ENCODE measurements around the gene AMFR. TPM values are rescaled to one million over a fixed set of nuclear protein-coding genes. Genes with fewer than 3 reads are reported as not detected.

The AMFR gene
- total RNA-seq, 1 experiment from 2014 or later, result 66.3 TPM

DNA sequence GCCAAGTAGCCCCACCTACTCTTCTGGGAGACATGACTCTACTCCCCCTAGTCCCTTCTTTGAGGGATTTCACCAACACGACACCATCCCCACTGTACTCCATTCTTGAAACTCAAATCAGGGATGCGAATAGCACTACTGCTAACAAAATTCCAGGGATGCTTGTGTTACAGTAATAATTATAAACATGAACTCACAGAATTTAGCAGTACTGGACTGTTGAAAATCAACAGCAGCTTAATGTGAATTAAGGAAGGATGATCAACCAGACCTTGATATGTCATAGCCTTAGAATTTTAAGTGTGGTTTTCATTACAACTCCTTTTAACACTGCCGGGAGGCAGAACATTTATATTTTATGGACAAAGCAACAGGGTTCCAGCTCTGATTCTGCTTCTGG is 37.9 kb downstream of the AMFR start (continued):
- TF ChIP-seq, protein P1, sequence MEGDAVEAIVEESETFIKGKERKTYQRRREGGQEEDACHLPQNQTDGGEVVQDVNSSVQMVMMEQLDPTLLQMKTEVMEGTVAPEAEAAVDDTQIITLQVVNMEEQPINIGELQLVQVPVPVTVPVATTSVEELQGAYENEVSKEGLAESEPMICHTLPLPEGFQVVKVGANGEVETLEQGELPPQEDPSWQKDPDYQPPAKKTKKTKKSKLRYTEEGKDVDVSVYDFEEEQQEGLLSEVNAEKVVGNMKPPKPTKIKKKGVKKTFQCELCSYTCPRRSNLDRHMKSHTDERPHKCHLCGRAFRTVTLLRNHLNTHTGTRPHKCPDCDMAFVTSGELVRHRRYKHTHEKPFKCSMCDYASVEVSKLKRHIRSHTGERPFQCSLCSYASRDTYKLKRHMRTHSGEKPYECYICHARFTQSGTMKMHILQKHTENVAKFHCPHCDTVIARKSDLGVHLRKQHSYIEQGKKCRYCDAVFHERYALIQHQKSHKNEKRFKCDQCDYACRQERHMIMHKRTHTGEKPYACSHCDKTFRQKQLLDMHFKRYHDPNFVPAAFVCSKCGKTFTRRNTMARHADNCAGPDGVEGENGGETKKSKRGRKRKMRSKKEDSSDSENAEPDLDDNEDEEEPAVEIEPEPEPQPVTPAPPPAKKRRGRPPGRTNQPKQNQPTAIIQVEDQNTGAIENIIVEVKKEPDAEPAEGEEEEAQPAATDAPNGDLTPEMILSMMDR (IDR thresholded peaks at IDR 0.05 in 2 of 3, conservative IDR thresholded peaks at IDR 0.05 in 1 of 3; ENCODE audit: borderline replicate concordance in 1 of 3, insufficient read depth in 1 of 3, low read depth in 2 of 3, low read length in 2 of 3), result no peak
- no peak for TF ChIP-seq POLR2AphosphoS5 (IDR thresholded peaks at IDR 0.05; ENCODE audit: low read depth, low read length)

DNA sequence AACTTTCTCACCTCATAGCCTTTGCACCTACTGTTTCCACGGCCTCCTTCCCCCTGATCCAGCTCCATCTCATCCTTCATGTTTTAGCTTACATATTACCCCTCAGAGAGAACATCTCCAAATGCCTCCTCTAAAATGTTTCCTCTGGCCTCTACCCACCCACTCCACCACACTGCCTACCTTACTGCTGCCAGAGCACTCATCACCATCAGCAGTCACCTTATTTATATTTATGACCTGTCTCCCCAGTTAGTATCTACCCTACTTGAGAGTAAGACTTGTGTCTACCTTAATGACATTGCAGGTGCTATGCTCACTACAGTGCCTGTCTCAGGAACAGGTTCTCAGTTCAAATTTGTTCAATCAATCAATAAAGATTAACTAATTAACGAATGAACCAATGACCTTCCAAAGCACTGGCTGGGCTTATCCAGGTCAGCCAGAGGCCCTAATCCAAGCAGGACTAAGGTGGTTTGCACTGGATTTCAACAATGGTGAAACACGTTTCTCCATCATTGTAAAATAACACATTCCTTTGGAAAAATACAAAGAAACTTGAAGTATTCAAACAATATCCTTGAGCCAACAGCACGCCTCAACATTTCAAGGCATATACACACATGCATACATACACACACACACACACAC is 41.1 kb downstream of the AMFR start:
- Histone ChIP-seq H3K9me2 (ENCODE audit: insufficient read depth) (no peaks in the 10 kb centered on the region), H3K79me2 (ENCODE audit: insufficient read depth, low read length) (no peaks in the 10 kb centered on the region), H4K20me1 (ENCODE audit: insufficient read depth) (no peaks in the 10 kb centered on the region), H2AFZ (ENCODE audit: low read depth, low read length, poor library complexity, severe bottlenecking) (no peak overlapping the region), H3K4me3 (replicated peaks in 1 of 2; ENCODE audit: low read depth in 1 of 2, low read length in 2 of 2) (no peak overlapping the region), H3K27ac (ENCODE audit: low read depth, low read length) (no peak overlapping the region), H3K9ac (ENCODE audit: low read length) (no peak overlapping the region), H3K4me1 (ENCODE audit: control insufficient read depth in 1 of 2, insufficient read depth in 2 of 2, low read length in 2 of 2) (peaks cover 2 to 8% of the 10 kb centered on the region in 2 experiments; a peak in 1 of 4 replicates), H3K27me3 (ENCODE audit: insufficient read depth, low read length) (no peaks in the 10 kb centered on the region), H3K4me2 (ENCODE audit: low read length) (no peak overlapping the region), H3K36me3 (ENCODE audit: control insufficient read depth in 1 of 2, insufficient read depth in 2 of 2, low read length in 2 of 2) (peaks cover 16 to 55% of the 10 kb centered on the region in 2 experiments), H3K9me3 (ENCODE audit: control insufficient read depth in 1 of 2, insufficient read depth in 1 of 2, low read depth in 1 of 2, low read length in 2 of 2) (peaks cover 4 to 8% of the 10 kb centered on the region in 2 experiments; a peak in 1 of 4 replicates)
- ChIA-PET RAD21 (ENCODE audit: low non-redundant PET in 1 of 2, low total read pairs in 2 of 2, uncharacterized antibody in 2 of 2, unreplicated experiment in 2 of 2) (interaction anchor here in 1 of 2 experiments (0.7 kb wide), 1 partner anchor 1129 kb away, joined by 3 read pairs; no protein-coding TSS in a partner anchor), POLR2A (no interaction called here), CTCF (no interaction called here)
- ATAC-seq, result no peak
- DNase-seq (ENCODE audit: low read depth, low spot score), result no peak
- intact Hi-C loops (cut with micrococcal nuclease), result no loop called here
- BruUV-seq (replicated peaks), result no TSS peak
- no peak for TF ChIP-seq SRF (IDR thresholded peaks at IDR 0.05; ENCODE audit: low read depth)
- TF ChIP-seq, protein P2, sequence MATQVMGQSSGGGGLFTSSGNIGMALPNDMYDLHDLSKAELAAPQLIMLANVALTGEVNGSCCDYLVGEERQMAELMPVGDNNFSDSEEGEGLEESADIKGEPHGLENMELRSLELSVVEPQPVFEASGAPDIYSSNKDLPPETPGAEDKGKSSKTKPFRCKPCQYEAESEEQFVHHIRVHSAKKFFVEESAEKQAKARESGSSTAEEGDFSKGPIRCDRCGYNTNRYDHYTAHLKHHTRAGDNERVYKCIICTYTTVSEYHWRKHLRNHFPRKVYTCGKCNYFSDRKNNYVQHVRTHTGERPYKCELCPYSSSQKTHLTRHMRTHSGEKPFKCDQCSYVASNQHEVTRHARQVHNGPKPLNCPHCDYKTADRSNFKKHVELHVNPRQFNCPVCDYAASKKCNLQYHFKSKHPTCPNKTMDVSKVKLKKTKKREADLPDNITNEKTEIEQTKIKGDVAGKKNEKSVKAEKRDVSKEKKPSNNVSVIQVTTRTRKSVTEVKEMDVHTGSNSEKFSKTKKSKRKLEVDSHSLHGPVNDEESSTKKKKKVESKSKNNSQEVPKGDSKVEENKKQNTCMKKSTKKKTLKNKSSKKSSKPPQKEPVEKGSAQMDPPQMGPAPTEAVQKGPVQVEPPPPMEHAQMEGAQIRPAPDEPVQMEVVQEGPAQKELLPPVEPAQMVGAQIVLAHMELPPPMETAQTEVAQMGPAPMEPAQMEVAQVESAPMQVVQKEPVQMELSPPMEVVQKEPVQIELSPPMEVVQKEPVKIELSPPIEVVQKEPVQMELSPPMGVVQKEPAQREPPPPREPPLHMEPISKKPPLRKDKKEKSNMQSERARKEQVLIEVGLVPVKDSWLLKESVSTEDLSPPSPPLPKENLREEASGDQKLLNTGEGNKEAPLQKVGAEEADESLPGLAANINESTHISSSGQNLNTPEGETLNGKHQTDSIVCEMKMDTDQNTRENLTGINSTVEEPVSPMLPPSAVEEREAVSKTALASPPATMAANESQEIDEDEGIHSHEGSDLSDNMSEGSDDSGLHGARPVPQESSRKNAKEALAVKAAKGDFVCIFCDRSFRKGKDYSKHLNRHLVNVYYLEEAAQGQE (IDR thresholded peaks at IDR 0.05; ENCODE audit: low read depth), result no peak
- TF ChIP-seq YY1 (IDR thresholded peaks at IDR 0.05; ENCODE audit: extremely low read depth, insufficient replicate concordance, low read depth, low read length), result no peak
- TF ChIP-seq, protein P3, sequence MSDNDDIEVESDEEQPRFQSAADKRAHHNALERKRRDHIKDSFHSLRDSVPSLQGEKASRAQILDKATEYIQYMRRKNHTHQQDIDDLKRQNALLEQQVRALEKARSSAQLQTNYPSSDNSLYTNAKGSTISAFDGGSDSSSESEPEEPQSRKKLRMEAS (IDR thresholded peaks at IDR 0.05), result no peak
- TF ChIP-seq EGR1 (IDR thresholded peaks at IDR 0.05; ENCODE audit: low read depth), result no peak
- TF ChIP-seq, protein P4, sequence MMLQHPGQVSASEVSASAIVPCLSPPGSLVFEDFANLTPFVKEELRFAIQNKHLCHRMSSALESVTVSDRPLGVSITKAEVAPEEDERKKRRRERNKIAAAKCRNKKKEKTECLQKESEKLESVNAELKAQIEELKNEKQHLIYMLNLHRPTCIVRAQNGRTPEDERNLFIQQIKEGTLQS (IDR thresholded peaks at IDR 0.05), result no peak
- TF ChIP-seq FOSL1 (IDR thresholded peaks at IDR 0.05; ENCODE audit: low read depth), result no peak
- no peak for TF ChIP-seq TCF7L2 (IDR thresholded peaks at IDR 0.05; ENCODE audit: borderline replicate concordance, extremely low read depth, insufficient read depth, insufficient read length)
- TF ChIP-seq, protein P5, sequence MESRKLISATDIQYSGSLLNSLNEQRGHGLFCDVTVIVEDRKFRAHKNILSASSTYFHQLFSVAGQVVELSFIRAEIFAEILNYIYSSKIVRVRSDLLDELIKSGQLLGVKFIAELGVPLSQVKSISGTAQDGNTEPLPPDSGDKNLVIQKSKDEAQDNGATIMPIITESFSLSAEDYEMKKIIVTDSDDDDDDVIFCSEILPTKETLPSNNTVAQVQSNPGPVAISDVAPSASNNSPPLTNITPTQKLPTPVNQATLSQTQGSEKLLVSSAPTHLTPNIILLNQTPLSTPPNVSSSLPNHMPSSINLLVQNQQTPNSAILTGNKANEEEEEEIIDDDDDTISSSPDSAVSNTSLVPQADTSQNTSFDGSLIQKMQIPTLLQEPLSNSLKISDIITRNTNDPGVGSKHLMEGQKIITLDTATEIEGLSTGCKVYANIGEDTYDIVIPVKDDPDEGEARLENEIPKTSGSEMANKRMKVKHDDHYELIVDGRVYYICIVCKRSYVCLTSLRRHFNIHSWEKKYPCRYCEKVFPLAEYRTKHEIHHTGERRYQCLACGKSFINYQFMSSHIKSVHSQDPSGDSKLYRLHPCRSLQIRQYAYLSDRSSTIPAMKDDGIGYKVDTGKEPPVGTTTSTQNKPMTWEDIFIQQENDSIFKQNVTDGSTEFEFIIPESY (IDR thresholded peaks at IDR 0.05; ENCODE audit: extremely low read depth, insufficient replicate concordance, low read length), result no peak
- TF ChIP-seq CBX3 (IDR thresholded peaks at IDR 0.05; ENCODE audit: low read depth), result no peak
- no peak for TF ChIP-seq JUND (IDR thresholded peaks at IDR 0.05)

Measured in HCT116 (cell line).